GM11168 (cell line): ENCODE results near the gene LTO1.

Experiments
- in situ Hi-C: fragments of 300-500 bp; cut with MboI; formaldehyde crosslinking; loops from one replicate; pipeline ENCODE4 v1.12.0; 2022; ENCODE audit warnings: low sequenced_read_pairs; ENCODE audit not compliant: unreplicated experiment

The LTO1 gene

GRCh38 chr11:69618237-69618636, 56.9 kb downstream of the LTO1 start:
- in situ Hi-C loops = no loop called here

DNA sequence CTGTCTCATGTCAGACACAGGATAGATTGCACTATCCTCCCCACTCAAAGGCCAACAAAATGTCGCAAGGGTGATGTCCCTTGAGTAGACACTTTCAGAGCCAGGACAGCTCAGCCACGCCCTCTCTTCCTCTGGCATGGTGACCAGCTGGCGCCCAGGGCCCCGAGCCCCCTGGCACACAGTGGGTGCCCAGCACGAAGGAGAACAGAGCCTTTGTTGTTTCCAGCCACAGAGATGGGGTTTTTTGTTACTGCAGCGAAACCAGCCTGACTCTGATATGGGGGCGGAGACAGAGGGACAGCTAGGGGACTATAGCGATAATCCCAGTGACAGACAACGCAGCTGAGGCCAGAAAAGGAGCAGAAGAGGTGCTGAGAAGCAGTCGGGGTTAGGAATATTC, 57.5 kb downstream of the LTO1 start:
- in situ Hi-C loops = no loop called here

DNA sequence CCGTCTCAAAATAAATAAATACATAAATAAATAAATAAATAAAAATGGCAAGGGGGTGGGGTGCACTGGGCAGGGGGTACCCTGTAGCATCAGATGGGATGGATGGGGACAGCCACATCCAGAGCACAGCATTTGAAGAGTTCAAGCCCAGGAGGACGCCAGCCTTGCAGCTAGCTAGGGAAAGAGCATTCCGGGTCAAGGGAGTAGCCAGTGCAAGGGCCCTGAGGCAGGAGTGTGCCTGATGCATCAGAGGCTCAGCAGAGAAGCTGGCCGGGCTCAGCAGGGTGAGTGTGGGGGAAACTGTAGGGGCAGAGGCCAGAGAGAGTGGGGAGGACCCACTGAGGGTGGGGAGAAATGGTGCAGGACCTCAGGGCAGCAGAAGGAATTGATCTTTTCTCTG, 57.9 kb downstream of the LTO1 start:
- in situ Hi-C loops = no loop called here
